ENCODE data around the gene TCF12.

TCF12 gene

DNA sequence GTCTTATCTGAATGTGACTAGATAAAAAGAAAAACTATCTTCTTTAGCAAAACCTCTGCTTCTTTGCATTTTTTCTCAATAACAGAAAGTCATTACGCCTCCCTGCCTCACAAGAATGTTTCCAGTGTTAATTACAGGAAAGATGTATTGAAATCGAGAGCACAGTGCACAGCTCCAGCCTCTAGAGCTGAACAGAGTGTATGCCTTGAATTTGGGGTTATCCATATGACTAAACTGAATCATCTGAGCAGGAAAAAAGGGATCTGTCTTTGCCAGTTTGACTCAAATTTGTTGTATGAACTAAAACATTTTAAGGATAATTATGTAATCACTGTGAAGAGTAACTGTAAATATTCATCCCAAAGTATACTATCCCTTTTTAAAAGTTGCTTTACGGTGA is 308.7 kb downstream of the TCF12 start:
- no peak for DNase-seq

DNA sequence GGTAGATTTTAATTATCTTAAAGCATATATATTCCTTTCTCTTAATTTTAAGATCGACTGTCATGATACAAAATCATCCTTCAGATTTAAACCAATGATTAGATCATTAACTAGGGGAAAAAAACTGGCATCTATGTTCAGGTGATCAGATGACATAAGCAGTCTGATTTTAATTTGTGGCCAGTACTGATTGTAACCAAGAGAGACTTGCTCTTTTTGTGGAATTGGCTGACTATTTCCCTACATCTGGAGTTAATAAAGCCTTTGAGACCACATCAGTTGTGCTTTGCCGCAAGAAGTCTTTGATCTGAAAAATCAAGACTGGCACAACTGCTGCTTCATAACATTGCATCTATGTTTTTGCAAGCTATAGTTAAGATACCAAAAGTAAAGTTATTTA is 309.5 kb downstream of the TCF12 start:
- peak; percentile 88 for DNase-seq

DNA sequence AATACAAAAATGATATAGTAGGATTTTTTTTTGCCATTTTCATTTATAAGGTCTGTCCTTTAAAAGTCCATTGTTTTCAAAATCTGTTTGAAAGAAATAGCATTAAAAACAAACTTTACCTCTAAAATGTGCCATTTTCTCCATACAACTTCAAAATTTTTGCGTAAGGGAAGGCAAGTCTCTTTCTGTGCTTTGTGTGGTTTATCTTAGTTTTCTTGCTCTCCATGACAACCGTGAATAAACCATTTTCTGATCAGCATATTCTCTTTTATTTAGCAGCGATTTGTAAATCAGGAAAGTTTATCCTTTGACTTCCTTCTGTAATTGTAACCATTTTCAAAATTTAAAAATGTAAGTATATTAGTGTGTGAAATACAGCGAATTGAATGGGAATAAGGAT is 310.0 kb downstream of the TCF12 start:
- no peak for DNase-seq

- DNase-seq, result no peak
Observed at GRCh38 chr15:57229051-57229450, 310.6 kb downstream of the TCF12 start.

GRCh38 chr15:57231559-57231958 is 313.1 kb downstream of the TCF12 start:
- DNase-seq, result no peak

GRCh38 chr15:57234156-57234555 is 315.7 kb downstream of the TCF12 start:
- no peak for DNase-seq

DNA sequence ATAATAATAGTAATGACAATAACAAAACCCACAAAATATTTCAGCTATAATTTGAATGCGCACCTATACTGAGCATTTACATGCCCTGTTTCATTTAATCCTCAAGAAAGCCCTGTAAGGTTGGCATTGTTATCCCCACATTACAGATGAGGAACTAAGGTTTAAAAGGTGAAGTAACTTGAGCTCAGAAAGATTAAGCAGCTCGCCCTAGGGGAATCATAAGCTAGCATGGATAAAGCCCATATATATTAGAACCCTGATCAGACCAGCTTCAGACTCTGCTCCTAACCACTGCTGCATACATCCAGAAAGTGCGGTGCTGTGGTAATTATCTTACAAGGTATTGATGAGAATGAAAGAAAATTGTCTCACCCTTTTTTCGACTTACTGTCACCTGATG is 316.7 kb downstream of the TCF12 start:
- DNase-seq, result no peak

DNA sequence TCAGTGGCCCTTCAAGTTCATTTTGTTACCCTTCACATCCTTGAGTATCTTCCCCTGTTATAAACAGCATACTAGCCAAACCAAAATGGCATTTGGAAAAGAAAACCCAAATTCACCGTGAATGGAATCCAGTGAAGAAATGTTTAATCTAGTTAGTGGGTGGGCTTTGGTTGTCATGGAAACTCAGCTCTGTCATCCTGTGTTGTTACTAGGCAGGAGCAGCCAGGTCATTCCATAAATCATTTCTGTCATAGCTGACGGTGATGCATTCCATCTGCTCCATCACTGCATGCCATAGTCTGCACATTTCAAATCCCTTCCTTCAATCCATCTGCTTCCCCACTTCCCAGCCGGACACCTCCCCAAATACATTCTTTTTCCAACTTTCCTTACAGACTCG is 317.4 kb downstream of the TCF12 start:
- peak; percentile 93 for DNase-seq

DNA sequence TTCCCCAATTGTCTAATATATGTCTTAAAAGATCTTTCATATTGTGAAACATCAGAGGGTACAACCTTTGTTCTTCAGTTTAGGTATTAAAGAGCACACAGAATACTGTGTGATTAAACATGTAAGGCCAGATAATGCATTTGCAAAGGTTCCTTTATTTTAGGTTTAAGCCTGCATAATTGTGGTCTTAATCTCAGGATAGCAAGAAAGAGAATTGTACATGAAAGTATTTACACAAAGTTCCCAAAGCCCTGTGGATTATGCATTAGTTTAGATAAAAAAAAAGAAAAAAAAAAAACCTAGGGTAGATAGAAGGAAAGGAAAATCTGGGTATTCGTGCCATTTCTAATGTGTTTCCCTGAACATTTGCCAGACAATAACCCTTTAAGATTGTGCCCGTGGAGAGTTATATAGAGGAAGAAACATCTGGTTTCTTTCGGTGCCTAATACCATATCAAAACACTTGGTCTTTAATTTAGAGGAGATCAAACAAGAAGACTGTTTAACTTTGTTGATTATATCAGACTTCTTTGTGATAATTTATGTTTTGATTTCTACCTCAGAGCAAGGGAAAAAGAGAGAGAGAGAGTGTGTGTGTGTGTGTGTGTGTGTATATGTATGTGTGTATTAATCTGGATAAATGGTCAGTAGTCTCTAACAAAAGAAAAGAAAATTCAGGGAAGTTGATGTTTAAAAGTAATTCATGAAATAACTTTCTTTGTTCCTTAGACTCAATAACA is 318.3 kb downstream of the TCF12 start:
- DNase-seq, result no peak

DNA sequence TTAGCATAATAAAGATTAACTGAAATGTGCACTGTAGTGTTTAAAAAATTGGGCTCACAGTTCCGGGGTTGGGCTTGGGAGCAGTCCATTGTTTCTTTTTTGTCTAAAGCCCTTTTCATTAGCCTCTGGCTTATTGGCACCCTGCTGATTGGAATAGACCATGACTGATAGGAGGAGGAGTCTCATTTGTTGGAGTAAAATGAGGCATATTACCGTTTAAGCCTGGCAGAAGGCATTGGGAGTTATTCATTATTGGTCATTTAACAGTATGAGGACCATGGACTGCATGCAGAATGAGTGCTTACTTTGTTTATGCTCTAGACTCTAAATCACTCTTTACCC is 318.8 kb downstream of the TCF12 start:
- no peak for DNase-seq

GRCh38 chr15:57237676-57238075 is 319.2 kb downstream of the TCF12 start:
- DNase-seq, result no peak

GRCh38 chr15:57245130-57245529 is 326.7 kb downstream of the TCF12 start:
- DNase-seq, result no peak

DNA sequence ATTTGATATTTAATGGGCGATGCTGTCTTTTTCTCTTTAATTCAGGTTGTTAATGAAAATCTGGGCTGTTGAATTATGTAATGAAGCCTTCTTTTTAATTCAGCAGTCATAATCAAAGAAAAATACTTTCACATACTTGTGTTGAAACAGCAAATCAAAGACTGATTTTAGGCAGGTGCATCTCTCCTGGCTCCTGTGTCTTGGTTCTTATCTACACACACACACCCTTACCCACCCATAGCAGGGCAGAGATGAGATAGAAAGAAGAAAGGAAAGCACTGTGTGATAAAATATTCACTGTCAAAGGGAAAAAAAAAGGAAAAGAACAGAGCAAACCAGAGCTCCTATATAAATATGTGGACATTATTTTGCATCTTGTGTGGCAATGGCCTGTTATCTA is 327.3 kb downstream of the TCF12 start:
- no peak for DNase-seq

DNA sequence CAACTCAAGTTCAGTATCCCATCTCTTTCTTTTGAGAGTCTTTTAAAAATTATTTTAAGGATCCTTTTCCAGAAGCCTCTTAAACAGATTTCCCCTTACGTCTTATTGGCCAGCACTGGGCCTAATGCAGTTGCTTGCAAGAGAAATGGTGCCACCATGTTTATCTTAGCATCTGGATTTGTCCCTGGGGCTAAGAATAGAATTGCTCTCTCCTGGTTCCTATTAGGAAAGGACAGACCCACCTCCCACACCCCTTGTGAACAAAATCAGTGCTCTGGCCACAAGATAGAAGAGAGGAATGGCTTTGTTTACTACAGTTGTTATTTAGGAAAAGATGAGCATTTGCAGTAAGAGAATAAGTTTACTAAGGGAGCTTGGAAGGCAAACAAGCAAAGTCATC is 329.6 kb downstream of the TCF12 start:
- no peak for DNase-seq

- no peak for DNase-seq
Observed at GRCh38 chr15:57251308-57251707, 332.9 kb downstream of the TCF12 start.

- peak; percentile 52 for DNase-seq
Observed at GRCh38 chr15:57251941-57252340, 333.5 kb downstream of the TCF12 start.

DNA sequence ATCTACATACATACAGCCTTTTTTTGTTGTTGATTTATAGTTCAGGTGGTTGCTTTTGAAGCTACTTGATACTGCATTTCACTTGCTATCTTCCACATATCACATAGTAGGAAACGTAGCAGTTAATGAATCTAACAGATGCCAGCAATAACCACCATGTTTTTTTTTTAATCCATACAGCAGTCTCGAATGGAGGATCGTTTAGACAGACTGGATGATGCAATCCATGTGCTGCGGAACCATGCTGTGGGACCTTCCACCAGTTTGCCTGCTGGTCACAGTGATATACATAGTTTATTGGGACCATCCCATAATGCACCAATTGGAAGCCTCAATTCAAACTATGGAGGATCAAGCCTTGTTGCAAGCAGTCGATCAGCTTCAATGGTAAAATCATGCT is 334.6 kb downstream of the TCF12 start:
- no peak for DNase-seq

DNA sequence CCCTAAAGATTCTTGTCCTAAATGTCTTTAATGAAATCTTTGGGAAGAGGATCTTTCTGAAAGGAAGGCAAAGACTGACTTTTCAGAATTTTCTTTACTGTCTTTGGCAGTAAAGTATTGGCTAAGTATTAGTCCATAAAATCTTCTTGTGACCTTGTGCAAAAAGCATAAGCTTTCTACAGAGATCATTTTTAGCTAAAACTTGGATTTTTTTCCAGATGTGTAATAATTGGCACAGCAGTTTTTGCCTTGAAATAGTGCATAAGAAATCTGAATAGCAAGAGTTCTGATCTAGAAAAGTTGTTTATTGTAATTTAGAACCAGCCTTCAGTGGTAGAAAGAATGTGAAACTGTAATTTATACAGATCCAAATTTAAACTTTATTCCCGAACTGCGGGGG is 335.1 kb downstream of the TCF12 start:
- no peak for DNase-seq

DNA sequence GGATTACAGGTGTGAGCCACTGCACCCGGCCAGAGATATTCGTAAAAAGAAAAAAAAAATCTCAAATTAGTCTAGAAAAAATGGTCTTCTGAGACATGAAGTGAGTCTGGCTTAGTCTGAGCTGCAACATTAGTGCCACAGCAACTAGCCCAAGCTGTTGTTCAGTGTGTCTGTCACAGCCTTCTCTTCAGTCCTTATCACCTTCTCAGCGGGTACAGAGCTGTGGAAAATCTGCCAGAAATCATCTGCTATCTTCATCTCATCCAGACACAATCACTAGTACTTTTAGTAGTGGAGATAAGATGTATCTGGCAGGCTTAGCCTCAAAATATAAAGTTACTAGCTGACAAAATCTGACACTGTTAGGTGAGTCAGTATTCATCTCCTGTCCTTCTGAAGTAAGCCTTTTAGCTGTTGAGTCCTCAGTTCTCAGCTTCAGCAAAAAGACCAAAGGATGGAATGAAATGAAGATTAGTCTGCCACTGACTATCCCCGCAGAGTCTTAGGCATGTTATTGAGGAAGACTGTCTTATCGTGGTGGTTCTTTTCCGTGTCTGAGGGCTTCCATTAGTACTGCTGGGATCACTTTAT is 337.4 kb downstream of the TCF12 start:
- DNase-seq, result no peak

- no peak for DNase-seq
Observed at GRCh38 chr15:57256939-57257338, 338.5 kb downstream of the TCF12 start.

GRCh38 chr15:57259568-57260040 is 341.2 kb downstream of the TCF12 start:
- no peak for DNase-seq

DNA sequence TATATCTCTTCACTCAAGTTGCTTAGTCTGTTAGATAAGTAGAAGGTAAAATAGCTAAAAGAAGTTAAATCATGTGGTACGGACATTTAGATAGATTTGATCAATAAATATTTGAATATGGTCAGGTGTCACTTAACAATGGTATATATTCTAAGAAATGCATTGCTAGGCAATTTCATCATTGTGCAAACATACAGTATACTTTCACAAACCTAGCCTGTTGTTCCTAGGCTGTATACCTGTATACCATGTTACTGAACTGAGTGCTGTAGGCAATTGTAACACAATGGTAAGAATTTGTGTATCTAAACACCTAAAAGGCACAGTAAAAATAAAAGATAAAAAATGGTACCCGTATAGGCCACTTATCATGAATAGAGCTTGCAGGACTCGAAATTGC is 345.1 kb downstream of the TCF12 start:
- DNase-seq, result no peak

DNA sequence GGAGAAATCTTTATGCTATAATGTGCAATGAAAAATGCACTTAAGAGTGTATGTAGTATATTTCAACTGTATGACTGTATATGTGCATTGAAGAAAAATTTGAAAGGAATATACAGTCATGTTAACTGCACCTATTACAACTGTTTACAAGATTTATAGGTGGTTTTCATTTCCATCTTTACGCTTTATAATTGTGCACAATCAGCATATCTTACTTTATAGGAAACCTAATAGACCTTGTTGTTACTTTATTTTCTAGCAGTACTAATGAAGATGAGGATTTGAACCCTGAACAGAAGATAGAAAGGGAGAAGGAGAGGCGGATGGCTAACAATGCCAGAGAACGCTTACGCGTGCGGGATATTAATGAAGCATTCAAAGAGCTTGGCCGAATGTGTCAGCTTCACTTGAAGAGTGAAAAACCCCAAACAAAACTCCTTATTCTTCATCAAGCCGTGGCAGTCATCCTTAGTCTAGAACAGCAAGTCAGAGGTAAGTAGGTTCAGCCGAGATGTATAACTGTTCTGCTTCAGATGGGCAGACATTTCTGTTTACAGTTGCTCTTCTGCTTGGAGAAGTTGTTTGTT is 354.4 kb downstream of the TCF12 start:
- no peak for DNase-seq

GRCh38 chr15:57273402-57273801 is 355.0 kb downstream of the TCF12 start:
- no peak for DNase-seq

GRCh38 chr15:57278439-57278838 is 360.0 kb downstream of the TCF12 start:
- DNase-seq, result no peak

Measured in fibroblast of skin of right quadriceps (primary cell).